Activated T-cell treated with anti-CD3 and anti-CD28 coated beads, Interleukin-2, amount 50 U/mL, for 1 hour (primary cell): ENCODE results near the gene UBA3.

Experiments used
- DNase-seq: peaks from one replicate; pipeline ENCODE4 v3.0.0-alpha.2; 2020

UBA3 gene

DNA sequence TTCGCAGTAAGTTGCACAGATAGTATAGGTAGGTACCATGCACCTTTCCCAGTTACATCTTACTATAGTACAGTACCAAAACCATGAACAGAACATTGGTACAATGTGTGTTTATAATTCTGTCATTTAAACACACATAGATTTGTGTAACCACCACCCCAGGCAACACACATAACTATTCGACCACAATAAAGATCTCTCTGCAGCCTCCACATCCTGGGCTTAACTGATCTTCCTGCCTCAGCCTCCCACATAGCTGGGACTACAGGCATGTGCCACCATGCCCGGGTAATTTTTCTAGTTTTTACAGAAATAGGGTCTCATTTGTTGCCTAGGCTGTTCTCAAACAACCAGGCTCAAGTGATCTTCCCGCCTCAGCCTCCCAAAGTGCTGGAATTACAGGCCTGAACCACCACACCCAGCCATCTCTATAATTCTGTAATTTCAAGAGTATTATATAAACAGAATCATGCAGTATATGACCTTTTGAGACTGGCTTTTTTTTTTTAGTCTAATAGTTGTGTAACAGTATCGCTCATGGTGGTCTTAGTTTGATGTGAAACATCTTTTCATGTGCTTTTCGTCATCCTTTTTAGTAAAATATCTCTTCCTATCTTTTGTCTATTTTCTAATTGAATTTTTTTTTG, 14.7 kb downstream of the UBA3 start:
- DNase-seq: no peak

DNA sequence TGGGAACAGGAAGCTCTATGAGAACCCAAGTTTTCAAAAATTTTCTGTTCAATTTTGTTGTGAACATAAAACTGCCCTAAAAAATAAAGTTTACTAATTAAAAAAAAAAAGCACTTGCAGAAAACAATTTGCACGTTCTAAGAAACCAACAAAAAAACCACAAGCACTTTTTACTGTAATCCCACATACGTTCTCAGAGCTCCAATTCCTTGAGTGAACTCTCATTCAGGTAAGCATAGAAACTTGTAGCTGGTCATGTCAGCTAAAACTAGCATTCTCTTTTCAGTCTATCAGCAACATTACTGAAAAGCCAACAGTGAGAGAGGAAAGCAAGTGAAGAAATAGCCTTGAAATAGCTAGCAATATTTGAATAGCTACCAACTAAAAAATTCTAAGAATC, 16.5 kb downstream of the UBA3 start:
- DNase-seq: no peak

DNA sequence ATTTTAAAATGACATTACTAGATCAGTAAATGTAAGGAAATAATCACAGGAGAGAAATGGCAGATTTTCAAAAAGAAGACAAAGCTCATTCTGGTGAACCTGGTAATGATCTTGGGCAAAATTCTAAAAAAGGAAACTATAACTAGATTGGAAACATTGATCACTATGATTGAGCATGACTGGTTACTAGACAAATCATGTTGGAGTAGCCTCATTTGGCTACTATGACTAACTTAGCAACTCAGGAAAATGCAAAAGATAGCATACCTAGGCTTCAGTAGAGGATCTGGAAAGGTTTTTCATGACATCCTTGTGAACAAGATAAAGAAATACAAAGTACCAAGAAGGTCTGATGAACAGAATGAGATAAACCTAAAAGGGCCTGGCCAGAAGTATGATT, 20.5 kb downstream of the UBA3 start:
- DNase-seq: no peak

DNA sequence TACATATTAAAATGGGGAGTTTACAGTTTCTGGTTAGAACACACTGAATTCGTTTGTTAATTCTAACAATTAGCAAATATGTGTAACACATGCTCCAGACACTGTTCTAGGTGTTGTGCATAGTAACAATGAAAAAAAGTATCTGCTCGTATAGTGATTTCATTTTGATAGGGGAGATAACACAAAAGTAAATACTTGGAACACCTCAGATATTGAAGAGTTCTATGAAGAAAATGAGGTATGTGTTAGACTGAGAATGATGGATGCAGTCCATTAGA, 21.3 kb downstream of the UBA3 start:
- DNase-seq: no peak

DNA sequence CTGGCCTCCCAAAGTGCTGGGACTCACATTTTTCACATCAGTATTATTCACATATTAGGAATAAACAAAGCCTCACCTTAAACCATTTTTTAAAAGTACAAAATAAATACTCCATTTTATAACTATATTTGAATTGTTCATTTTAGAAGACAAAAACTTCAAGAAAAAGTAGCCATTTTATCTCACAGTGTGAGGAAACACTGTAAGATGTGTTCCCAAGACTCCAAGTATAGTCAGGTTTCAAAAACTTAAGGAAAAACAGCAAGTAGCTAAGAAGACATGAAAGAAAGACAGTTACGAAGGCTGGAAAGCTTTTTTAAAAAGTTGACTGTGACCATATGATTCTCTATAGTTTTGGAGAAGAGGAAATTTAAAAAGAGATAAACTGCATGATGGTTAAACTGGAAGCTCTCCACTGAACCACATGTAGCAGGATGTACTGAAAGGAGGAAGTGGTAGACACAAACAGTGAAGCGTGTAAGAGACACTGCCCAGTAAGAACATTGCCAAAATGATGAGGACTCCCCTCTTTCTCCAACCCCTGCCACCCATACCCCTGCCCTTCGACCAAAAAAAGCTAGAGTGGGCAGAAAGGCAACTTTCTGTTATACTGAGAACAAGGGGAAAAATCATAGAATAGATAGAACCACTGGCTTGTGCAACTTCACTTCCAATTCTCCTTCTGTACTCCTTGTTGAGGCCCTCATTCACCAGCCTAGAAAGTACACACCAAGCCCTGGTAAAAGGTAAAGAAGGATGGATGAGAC, 21.8 kb downstream of the UBA3 start:
- no peak for DNase-seq

DNA sequence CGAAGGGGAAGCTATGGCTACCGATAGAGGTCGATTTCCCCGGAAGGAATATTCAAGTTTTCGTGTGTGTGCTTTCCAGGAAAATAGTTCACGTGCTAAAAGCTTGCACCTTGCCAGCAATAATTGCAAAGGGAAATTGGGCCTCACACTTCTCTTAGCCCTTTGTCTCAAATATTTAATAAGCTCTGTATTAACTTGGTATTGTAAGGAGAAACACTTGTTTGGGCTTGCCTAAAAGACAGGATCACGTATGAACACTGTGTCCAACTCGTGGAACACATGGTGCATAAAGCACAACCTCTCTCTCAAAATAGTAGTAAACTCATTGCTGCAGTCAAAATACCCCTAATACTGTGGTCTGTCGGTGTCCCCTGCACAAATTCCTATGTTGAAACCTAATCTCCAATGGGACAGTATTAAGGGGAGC, 27.7 kb downstream of the UBA3 start:
- no peak for DNase-seq

DNA sequence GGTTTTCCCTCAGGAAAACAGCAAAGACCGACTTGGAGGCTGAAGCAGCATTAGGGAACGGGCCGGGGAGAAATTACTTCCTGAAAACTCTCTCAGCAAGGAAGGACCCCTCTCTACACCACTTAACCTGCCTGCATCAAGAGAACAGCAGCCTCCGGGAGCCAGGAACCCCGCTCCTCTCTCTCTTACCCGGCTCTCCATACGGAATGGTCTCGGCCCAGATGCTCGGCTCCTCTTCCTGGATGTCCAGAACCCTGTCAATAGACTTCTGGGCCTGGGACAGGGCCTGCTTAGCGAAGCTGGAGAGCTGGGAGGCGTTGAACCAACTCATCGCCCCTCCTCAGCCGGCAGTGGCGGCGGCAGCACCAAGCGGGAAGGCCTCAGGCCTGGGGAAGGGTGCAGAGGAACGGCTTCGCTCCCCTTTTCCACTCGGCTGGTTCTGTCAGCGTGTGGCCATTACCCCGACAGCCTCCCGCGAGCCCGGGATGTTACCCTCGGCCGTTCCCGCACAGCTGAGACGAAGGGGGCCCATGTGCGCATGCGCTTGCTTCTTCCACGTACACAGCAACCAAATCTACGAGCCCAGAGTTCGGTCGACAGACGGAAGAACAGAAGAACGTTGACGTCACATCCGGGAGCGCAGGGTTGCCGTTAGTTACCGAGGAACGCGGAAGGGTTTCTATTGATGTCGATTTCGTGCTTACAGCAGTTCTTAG, 28.3 kb downstream of the UBA3 start, which contains the start of gene TMF1:
TMF1 (minus strand) TSS at position 578 of the 716 bp plus-strand sequence; CDS start at position 331, 247 bp downstream.
- peak; percentile 94 for DNase-seq

DNA sequence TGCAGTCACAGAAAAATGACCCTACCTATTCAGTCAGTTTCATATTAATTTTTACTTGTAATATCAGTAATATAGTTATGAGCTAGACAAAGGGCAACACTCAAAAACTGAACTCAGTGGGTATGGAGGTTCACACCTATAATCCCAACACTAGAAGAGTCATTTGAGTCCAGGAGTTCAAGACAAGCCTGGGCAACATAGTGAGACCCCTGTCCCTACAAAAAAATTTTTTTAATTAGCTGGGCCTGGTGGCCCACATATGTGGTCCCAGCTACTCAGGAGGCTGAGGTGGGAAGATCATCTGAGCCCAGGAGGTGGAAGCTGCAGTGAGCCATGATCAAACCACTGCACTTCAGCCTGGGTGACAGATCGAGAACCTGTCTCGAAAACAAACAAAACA, 31.2 kb downstream of the UBA3 start:
- DNase-seq: no peak

DNA sequence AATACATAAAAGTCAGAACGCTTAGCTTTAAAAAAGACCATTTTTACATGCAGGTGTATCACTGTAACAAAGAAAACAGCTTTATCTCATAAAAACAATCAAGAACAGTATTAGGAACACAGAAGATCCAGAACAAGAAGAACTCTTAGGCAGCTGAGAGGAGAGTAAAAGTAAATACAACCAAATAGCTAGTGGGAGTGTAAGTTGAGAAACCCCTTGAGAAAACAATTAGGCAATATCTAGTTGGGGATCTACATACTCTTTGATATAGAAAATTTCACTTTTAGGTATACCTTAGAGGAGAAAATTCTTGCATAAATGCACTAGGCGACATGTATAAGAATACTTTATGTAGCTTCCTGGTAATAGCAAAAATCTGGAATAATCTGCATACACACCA, 35.6 kb downstream of the UBA3 start:
- DNase-seq: no peak

DNA sequence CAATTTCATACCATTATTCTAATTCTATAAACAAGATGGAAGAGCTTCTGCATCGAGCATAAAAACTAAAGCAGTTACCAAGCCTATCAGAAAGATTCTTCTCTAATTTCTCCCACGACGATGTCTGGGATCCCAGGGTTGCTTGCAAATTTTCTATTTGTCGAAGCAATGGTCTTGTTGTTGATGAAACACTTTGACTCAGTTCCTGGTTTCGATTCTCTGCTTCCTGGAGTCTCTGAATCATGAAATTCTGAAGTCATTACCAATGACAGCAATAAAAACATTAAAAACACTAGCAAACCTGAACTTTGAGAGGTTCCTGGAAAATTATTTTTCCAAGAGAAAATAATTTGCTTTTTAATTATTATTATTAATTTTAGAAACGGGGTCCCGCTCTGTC, 46.7 kb downstream of the UBA3 start:
- no peak for DNase-seq

DNA sequence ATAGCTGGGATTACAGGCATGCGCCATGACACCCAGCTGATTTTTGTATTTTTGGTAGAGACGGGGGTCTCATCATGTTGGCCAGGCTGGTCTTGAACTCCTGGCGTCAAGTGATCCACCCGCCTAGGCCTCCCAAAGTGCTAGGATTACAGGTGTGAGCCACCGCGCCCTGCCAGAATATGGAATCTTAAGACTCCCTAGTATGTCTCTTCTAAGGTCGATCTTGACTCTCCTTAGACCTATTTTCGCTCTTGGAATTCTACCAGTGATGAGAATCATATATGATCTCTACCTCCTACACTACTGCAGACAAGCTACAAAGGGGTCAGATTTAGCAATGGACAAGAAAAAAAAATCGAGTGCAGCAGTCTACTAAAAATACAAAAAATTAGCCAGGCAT, 47.4 kb downstream of the UBA3 start:
- DNase-seq: no peak

DNA sequence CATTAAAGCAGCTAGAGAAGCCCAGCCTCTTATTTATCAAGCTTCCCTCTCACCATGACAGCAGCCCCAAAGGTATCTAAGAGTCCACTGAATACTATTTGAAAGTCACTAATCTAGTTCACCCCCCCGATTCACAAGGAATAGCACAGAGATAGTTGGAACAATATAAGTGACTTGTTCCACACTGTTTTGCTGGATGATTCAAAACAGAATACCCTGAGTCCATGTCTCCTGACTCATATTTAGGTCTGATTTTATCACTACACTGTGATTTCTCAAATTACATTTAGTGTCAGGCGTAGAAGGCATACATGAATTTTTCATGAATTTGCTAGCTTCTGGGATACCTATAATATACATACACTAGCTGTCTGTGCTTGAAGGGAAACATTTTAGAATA, 48.0 kb downstream of the UBA3 start:
- no peak for DNase-seq

DNA sequence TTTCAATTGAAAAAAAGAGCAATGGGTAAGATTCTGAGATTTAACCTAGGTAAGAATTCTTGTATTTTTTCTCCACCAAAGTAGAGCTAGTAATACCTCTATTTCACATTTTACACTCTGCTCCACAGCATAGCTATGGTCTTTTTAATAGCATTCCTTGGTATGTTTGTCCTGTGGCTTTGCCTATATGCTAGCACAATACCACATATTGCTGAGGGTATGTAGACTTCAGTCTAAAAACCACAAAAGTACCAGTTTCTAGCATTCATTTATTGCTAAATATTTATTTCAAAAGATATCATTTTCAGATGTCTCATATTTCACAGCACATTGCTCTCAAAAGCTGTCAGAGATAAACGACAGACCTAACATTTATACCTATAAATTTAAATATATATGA, 48.5 kb downstream of the UBA3 start:
- DNase-seq: no peak

DNA sequence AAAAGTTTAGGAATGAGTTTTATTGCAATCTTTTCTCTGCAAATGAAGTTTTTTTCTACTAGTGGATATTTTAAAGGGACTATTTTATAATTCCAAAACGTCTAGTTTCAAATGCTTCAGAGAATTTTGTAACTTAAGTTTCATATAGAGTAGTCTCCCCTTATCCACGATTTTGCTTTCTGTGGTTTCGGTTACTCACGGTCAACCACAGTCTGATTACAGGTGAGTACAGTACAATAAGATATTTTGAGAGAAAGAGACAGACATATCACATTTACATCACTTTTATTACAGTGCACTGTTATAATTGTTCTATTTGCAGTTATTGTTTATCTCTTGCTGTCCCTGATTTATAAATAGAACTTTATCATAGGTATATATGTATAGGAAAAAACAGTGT, 59.3 kb downstream of the UBA3 start:
- DNase-seq: no peak

DNA sequence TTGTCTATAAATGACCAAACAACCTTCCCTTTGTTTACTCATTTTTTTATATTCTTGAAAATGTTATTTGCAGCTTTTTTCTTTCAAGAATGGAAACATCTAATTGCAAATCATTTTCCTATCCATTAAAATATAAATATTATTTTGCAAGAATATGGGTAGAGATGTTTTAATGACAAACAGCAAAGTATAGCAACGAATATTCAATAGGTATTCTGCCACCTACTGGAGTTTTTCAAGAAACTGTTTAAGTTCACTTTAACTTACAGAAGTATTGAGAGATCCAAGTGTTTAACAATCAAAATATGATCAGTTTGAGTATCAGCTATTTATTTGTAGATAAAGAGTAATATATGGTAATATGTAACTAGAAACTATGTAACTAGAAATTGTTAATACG, 59.7 kb downstream of the UBA3 start:
- DNase-seq: no peak

DNA sequence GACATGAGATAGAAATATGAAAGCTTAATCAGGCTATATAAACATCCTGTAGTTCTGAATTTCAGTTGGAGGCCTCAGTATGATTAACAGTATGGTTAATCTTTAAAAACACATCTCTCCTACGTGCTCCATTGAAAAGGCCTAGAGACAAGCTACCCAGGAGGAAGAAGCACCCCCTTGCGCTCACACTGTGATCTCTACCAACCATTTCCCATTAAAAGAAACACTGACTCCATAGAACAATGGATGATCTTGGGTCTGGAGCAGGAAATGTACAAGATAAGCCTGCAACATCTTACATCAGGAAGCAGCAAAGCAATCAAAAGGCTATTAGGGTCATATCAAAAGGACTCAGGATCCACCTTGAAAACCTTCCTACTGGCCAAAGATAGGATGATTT, 63.3 kb downstream of the UBA3 start:
- no peak for DNase-seq

DNA sequence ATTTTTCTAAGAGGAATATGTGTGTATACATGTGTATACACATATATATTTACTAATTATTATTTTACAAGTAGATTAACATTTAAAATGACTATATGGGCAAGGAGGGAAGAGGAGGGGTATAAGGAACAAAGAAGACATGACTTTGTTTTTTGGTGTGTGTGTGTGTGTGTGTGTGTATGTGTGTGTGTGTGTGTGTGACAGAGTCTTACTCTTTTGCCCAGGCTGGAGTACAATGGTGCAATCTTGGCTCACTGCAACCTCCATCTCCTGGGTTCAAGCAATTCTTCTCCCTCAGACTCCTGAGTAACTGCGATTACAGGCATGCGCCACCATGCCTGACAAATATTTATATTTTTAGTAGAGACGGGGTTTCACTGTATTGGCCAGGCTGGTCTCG, 64.1 kb downstream of the UBA3 start:
- no peak for DNase-seq

DNA sequence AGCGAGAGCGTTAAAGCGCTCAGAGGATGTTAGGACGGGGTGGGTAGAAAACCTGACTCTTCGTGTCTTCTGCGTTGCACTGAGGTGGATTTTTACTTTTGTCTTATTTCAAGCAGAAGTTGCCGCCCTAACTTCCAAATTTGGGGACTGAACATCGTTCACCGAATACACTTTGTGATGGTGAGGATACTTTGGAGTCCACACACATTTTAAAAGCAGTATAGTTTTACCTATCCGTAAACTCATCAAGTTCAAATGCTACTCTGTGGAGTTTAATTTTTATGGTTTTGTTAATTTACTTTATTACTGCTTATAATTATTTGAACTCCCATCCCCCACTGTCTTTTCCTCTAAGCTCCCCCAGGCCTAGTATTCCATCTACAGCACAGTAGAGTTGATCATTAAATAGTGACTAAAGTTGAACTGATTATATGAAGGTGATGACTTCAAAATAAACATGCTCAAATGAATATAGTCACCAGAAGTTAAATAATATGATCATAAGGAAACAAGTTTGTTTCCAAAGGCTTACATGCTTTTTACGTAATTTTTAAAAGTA, 66.1 kb downstream of the UBA3 start:
- no peak for DNase-seq

DNA sequence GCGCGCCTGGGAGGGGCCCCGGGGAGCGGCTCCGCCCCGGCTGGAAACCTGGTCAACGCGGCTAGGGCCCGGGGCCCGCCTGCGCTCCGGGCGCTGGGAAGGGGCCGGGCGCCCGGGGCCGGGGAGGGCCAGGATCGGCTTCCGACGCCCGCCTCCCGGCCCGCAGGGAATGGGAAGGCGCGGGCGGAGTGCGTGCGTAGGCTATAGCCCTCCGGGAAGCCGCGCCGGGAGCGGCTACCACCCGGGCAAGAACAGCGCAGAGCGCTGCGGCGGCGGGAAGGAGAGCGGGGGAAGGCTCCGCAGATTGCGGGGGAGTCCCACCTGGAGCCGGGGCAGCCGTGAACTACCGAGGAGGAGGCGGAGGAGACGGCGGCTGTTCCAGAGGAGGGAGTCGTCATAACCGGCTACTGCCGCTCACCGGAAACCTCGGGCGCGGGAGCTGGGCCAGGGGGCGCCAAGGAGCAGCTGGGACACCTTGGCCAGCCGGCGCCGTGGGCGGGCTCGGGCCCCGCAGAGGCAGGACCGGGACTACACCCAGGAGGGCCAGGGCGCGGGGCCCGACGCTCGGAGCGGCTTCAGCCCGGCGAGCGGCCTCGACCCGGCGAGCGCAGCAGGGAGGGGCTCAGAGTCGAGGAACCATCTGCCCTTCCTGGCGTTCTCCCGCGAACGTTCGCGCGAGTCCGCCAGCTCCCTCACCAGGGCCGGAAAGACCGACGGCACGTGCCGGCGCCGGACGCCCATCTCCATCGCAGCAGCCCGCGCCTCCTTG, 66.7 kb downstream of the UBA3 start, which contains the start of gene EOGT:
EOGT (minus strand) TSS at position 432 of the 769 bp plus-strand sequence. CDS start 3,838 bp downstream, outside the sequence.
- DNase-seq: peak; percentile 87

DNA sequence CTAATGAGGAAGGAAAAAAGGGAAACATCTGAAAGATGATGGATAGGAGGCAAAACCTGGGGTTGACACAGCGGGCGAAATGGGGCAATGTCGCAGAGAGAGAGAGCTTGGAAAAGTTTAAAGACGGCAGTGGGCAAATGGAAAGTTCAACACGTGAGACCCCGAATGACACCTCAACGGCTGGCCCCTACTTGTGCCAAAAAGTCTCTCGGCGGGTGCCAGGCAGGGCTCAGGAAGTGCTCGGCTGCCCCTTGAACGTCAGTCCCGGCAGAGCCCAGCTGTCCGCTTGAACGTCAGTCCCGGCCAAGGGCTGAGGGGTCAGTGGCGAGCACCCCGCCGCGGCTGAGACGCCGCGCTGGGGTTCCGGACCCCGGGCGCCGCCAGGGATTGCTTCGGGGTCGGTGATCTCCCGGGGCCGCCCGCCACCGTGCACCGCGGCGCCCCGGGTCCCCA, 67.3 kb downstream of the UBA3 start:
- no peak for DNase-seq

DNA sequence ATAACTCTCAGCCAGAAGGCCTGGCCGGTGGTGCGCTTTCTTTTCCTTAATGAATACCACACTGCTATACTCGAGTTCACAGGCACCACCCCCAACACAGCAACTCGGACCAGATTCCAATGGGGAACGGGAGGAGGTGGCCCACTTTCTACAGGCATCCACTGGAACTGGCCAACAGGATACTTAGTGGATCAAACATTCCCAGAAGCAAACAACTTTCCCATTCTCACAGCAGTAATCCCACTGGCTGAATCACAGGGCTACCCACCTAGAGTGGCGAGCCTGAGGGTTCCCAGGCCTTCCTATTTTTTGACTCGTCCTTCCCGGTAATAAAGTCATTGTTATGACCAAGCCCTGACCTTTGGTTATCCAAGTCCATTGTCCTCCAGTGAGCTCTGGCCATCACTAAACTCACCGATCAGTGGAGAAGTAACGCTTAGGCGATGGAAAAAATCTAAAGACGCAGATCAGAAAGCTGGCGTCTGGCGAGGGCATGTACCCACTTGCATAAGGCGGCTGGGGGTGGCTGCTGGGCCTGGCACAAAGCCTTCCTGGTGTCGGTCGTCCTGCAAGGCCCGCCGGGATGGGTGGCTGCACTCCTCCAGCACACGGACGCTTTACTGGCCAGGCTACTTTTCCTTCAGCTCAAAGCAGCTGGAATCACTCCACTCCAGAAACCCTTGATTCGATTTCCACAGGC, 67.9 kb downstream of the UBA3 start:
- DNase-seq: no peak

DNA sequence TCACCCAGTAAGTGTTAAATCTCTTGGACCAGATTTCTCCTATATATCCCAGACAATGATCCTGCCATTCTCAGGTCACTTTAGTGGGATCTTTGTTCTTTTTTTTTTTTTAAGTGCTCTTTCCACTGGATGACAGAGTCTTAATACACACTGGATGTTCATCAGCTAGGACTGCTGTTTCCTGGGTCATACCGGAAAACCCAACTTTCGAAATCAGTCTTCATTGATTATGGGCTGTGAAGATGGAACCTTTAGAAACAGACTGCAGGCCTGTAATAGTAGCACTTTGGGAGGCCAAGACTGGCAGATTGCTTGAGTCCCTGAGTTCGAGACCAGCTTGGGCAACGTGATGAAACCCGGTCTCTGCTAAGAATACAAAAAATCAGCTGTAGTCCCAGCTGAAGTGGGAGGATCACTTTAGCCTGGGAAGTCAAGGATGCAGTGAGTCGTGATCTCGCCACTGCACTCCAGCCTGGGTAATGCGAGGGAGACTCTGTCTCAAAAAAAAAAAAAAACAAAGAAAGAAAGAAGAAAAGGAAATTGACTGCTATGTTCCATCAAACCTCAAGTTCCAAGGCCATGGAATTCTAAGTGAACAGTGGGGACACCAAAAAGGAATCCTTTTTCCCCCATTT, 69.0 kb downstream of the UBA3 start:
- no peak for DNase-seq
